Measurements from ENCODE around the gene RPL39L.
"Not testable (repeated sequence)": the region's sequence is repeated elsewhere in the genome, so short reads cannot be mapped to it uniquely, and the experiment has no call there.

Gene RPL39L

DNA sequence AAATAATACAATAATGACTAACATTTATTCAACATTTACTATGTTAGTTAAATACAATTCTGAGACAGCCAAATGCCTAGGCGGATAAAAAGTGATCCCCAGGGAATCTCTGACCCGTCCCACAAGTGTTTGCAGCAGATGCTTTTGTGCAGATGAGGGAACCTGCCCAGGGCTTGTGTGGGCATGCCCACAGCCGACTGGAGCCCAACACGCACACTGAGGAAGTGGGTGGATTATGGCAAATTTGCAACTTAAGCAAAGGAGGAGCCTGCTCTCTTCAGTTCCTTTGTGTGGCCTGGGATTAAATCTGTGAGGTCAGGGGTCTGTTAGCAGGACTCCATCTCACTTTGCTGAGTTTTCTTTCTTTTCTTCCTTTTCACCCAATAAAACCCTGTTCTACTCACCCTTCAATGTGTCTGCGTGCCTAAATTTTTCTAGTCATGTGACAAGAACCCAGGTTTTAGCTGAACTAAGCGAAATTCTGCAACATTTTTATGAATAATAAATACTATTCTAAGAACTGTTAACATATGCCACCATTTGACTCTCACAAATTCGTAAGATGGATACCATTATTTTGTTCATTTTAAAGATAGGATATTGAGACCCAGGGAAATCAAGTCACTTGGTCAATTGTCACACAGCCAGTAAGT, 44.0 kb upstream of the RPL39L start:
- in situ Hi-C loops (cut with HindIII; ENCODE audit: low sequenced_read_pairs) = no loop called here
- no peak overlapping the region for H3K4me3 ChIP-seq (ENCODE audit: low read depth, low read length)
- DNase-seq (ENCODE audit: low read depth, low spot score) = no peak
- TF ChIP-seq, protein P1, sequence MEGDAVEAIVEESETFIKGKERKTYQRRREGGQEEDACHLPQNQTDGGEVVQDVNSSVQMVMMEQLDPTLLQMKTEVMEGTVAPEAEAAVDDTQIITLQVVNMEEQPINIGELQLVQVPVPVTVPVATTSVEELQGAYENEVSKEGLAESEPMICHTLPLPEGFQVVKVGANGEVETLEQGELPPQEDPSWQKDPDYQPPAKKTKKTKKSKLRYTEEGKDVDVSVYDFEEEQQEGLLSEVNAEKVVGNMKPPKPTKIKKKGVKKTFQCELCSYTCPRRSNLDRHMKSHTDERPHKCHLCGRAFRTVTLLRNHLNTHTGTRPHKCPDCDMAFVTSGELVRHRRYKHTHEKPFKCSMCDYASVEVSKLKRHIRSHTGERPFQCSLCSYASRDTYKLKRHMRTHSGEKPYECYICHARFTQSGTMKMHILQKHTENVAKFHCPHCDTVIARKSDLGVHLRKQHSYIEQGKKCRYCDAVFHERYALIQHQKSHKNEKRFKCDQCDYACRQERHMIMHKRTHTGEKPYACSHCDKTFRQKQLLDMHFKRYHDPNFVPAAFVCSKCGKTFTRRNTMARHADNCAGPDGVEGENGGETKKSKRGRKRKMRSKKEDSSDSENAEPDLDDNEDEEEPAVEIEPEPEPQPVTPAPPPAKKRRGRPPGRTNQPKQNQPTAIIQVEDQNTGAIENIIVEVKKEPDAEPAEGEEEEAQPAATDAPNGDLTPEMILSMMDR (IDR thresholded peaks at IDR 0.05; ENCODE audit: low read depth, low read length) = no peak

DNA sequence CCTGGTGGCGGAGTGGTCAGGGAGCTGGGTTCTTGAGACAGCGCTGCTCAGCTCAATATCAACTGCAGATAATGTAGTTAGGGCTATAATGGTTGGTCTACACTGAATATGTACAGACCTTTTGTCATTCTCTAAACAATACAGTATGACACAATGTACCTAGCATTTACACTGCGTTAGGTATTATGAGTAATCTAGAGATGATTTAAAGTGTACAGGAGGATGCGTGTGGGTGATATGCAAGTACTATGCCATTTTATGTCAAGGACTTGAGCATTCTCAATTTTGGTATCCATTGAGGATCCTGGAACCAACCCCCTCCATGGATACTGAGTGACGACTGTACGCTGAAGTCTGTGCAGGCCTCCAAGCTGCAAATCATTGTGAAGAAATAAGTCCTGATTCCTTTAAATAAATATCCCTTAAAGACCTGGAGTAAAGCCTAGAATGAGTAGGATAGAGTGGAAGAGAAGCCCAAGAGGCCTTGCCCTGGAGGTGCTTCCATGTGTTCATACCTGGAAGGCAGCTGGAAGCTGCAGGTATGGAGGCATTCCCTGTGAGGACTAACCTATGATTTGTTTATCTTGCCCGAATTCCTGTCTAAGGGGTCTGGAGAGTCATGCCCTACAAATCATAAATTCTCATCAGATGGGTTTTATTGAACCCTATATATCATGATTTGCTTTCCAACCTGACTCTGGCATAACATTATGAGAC, 42.3 kb upstream of the RPL39L start:
- DNase-seq (ENCODE audit: low read depth, low spot score) = no peak
- H3K4me3 ChIP-seq (ENCODE audit: low read depth, low read length) = no peak overlapping the region
- in situ Hi-C loops (cut with HindIII; ENCODE audit: low sequenced_read_pairs) = no loop called here
- TF ChIP-seq, protein P1 (IDR thresholded peaks at IDR 0.05; ENCODE audit: low read depth, low read length) = no peak

DNA sequence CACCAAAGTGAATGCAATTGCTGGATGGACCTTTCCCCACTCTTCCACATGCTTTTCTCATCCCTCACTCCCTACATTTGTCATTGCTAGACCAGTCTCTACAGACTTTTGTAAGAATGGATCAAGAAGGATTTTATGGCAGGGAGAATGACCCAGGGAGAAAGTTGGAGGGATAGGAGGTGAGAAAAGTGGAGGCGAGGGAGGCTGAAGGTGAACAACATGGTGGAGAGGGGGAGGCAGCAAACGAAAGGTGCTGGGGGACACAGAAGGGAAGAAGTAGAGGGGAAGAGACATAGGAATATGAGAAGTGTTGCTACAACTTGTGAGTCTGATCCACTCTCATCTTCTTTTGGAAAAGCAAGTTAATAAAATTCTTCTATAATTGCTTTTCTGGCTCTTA, 33.6 kb upstream of the RPL39L start:
- TF ChIP-seq, protein P1 (IDR thresholded peaks at IDR 0.05; ENCODE audit: low read depth, low read length) = no peak
- in situ Hi-C loops (cut with HindIII; ENCODE audit: low sequenced_read_pairs) = no loop called here
- DNase-seq (ENCODE audit: low read depth, low spot score) = no peak
- H3K4me3 ChIP-seq (ENCODE audit: low read depth, low read length) = no peak overlapping the region

DNA sequence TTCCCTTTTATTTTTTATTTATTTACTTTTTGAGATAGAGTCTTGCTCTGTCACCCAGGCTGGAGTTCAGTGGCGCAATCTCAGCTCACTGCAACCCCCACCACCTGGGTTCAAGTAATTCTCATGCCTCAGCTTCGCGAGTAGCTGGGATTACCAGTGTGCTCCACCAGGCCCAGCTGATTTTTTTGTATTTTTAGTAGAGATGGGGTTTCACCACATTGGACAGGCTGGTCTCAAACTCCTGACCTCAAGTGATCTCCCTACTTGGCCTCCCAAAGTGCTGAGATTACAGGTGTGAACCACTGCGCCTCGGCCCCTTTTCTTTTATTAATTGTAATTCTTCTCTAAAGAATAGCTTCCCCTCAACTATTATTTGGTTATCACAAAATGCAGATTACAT, 31.6 kb upstream of the RPL39L start:
- DNase-seq (ENCODE audit: low read depth, low spot score); H3K4me3 ChIP-seq (ENCODE audit: low read depth, low read length); in situ Hi-C loops (cut with HindIII; ENCODE audit: low sequenced_read_pairs): not testable (repeated sequence)

DNA sequence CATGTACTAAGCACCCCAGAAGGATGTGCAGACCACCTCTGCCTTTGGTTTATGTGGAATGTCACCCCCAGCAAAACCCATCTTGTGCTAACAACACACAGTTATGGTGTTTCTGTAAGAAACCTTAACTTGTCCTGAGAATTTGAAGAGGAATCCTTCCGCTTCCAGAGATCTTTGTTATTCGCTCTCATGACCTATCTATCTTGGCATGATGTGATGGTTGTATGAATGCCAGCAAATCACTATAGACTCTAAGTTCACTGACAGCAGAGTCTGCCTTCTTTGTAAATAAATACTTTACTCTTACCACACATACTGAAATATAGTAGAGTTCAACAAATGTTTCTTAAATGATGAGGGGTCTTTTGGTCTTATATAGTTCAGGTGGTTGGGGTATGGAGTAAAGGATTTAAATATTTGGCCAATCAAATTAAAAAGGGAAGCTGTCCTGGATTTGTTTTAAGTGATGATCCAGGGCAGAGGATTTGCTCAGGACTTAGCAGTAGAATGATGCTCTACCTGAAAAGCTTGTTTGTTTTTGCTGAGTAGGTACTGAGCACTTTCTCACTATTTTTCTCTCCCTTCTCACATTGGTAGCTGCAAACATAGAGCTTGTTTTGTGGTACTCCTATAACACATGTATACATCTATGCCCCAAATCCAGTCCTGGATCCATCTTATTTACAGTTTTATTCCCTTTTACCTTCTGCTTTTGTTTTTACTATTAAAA, 30.1 kb upstream of the RPL39L start:
- in situ Hi-C loops (cut with HindIII; ENCODE audit: low sequenced_read_pairs) = no loop called here

DNA sequence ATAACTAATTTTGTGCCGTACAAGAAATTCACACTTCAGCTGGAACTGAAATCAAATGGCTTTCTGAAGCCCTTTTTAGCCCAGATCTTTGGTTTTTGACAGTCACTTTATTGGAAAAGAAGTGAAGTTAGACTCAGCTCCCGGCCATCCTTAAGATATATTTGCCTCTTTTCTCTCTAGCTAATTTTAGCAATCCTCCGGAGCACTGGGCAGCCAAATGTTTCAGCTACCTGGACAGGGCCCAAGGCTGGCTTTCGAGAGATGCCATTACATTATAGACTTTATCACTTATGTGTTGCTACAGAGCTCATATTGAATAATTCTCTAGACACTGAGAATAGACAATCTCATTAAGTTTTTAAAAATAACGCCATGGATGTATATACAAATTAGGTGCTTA, 28.5 kb upstream of the RPL39L start:
- no peak overlapping the region for H3K4me3 ChIP-seq (ENCODE audit: low read depth, low read length)
- TF ChIP-seq, protein P1 (IDR thresholded peaks at IDR 0.05; ENCODE audit: low read depth, low read length) = no peak
- DNase-seq (ENCODE audit: low read depth, low spot score) = no peak
- in situ Hi-C loops (cut with HindIII; ENCODE audit: low sequenced_read_pairs) = no loop called here

More for the DNA sequence above, 30.1 kb upstream of the RPL39L start:
- DNase-seq (ENCODE audit: low read depth, low spot score) = no peak
- H3K4me3 ChIP-seq (ENCODE audit: low read depth, low read length) = no peak overlapping the region
- TF ChIP-seq, protein P1 (IDR thresholded peaks at IDR 0.05; ENCODE audit: low read depth, low read length) = no peak

DNA sequence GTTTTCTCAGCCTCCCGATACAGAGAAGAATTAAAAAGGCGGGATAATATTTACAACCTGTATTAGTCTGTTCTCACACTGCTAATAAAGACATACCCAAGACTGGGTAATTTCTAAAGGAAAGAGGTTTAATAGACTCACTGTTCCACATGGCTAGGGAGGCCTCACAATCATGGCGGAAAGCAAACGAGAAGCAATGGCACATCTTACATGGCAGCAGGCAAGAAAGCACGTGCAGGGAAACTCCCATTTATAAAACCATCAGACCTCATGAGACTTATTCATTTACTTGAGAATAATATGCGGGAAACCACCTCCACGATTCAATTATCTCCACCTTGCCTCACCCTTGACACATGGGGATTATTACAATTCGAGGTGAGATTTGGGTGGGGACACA, 27.5 kb upstream of the RPL39L start:
- DNase-seq (ENCODE audit: low read depth, low spot score) = no peak
- in situ Hi-C loops (cut with HindIII; ENCODE audit: low sequenced_read_pairs) = no loop called here
- TF ChIP-seq, protein P1 (IDR thresholded peaks at IDR 0.05; ENCODE audit: low read depth, low read length) = no peak
- H3K4me3 ChIP-seq (ENCODE audit: low read depth, low read length) = no peak overlapping the region
